AML-193 (cell line): Measurements from ENCODE around the gene CALML3.

Source experiments
- DNase-seq, 2 experiments: peaks; one replicate each; lab custom pipeline; 2025; lab: John Stamatoyannopoulos, UW

CALML3 gene

DNA sequence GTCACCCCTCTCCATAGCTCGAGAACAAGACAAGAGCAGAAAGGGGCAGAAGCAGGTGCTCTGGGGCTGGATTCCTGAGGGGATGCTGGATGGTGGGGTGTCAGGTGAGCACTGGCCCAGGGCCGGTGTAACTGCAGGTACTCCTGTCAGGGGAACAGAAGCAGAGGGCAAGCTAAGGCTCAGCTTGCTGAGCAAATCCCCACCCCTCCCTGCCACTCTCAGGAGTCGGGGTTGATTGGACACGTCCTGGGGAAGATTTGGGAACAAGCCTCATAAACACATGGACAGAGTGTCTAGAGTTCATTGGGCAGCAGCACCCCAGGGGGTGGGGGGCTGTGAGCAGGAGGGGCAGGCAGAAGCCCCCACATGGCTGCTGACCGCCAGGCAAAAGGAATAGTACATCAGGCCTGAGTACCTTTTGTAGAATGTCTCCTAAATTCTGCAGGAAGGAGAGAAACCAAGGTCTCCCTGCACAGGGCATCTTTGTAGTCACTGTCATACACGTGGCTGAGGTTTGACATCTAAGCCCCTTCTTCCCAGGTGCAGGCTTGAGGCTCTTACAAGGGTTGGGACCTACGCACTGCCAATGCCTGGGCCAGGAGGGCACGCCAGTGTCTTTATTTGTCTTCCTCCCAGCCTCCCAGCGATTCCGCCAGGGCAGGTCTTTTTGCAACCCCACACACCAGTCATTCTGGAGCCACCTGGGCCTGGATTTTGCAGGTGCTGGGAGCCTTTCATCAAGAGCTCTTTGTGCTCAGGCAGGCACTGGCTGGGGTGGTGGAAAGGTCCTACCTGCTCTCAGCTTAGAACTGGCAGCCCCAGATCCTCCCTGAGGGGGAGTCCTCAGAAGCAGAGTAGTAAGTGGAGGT, 2.8 kb downstream of the CALML3 start:
- no peak for DNase-seq

DNA sequence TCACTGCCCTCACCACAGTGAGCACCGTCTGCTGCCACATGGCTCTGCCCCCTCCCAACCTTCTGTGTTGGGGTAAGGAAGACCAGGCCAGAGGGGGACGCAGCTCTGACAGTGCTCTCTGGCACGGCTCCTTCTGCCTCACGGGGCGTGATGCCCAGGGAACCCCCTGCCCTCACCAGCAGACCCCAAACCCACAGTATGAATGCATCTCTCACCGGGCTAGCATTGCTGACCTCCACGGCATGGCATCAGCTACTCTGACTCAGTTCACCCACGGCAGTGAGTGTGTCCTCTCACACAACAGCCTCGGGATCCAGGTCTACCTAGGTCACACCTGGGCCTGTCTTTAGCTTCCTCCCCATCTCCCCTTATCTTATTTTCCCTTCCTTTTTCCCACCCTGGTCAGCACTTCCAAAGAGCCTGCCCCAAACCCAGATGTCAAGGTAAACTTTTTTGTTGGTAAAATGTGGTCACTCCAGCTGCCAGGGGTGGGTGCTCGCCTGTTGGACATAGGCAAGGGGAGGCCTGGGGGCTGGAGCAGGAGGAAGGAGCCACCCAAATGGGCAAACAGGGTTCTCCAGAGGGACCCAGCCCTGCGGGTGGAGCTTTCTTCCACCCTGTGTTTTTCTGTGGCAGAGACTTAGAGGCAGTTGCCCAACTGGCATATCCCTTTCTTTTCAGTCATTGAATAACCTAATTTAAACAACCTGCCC, 4.4 kb downstream of the CALML3 start:
- DNase-seq, result no peak

DNA sequence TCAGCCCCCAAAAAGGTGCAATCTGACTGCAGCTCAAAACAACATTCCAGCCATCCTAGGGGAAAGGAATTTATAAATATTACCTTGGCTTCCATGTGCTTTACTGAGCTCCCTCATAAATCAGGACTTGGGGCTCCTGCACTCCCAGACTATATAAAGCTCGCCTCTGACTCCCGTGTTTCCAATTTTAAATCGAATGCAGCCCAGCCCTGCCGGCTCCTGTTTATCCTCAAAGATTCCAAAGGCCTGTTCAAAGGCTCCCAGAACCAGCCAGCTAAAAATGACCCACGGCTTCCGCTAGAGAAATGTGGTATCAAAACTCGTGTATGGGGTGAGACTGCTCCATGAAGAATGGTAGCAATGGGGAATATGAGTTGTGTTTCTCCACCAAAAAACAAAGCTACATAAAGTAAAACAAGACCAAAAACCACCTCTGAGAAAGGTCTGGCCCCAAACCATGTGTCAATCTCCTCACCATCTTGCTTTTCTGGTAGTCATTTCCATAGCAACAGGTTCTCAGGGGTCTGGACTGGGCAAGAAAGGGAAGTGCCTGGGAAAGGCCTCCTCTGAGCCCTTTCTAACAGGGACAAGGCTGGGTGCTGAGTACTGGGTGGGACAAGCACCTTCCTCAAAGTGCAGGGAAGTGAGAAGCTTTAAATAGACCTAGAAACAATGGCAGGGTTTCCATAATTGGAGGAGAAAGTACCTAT, 5.1 kb downstream of the CALML3 start:
- no peak for DNase-seq

DNA sequence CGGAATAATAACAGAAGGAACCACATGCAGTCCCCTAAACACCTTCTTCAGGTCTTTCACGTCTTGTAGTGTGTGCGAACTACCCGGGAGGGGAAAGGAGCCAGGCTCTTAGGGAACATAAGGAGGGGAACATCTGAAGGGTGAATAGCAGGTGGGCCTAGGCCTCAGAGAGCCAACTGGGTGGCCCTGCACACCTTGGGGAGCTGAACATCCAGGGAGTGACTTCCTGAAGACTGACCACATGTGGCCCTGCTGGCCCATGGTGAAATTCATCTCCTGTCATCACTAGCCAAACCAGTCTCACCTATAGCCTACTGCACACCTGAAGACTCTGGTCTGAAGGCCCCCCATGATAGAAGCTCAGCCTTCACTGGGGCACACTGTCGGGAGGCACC, 5.6 kb downstream of the CALML3 start:
- DNase-seq, result no peak

DNA sequence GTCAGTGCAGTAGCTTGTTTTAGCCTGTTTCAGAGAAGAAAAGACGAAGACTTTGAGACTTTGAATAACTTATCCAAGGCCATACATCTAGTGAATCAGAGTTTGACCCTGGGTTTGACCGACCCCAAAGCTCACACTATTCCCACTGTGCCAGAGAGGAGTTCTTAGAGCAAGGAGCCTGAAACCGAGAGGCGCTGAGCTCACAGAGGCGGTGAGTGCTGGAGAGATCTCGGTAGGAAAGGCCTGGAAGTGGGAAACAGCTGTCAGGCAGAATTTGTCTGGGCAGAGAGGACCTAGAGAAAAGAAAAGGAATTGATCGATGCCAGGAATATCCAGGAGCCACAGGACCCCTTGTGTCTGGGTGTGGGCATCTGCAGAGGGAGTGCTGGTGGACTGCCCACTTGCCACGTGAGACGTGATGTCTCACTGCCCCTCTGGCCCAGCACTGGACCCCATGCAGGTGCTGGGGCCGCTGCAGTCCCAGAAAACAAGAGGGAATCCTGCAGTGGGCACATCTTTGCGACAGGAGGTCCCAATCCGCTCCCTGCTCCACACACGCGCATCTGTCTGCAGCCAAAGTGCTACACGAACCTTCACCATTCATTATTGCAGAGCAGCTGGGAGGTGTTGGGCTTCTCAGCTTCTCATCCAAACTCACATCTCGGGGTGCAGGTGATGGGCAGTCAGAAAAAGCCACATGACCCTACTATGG, 6.2 kb downstream of the CALML3 start:
- DNase-seq, result no peak

DNA sequence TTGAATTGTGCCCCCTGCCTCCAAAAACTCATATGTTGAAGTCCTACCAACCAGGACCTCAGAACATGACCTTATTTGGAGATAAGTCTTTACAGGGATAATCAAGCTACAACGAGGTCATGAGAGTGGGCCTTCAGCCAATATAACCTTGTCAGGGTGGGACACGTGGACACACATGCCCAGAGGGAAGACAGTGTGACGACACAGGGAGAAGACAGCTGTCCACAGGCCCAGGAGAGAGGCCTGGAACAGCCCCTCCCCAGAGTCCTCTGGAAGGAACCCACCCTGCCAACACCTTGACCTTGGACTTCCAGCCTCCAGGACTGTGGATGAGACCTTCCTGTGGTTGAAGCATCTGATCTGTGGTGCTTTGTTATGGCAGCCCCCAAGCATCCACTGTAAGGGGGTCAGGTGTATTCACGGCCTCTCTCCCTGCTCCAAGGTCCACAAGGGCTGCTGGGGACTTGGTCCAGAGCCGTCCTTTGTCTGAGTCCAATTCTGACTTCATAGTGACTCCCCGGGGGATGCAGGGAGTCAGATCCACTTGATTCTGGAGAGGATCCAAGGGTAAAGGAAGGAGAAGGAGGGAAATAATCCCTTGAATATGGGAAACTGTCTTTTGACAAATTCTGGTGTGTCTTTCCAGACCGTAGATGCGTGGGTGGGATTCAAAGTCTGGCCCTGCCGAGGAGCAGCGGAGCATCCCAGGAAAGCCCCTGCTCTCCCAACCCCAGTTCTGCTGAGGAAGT, 7.0 kb downstream of the CALML3 start:
- DNase-seq, result no peak

DNA sequence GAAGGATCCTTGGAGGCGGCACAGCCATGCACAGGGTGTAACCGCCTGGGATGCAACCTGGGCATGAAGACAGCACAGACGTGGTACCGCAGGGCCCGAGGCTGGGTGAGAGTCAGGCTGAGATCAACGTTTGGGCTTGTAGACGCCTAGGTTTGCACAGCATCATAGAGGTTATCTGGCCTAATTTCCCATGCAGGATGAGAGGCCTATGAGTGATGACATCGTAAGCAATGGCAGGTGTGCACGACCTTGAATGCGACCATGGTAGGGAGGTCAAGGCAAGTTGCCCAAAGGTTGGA, 7.5 kb downstream of the CALML3 start:
- DNase-seq, result no peak

DNA sequence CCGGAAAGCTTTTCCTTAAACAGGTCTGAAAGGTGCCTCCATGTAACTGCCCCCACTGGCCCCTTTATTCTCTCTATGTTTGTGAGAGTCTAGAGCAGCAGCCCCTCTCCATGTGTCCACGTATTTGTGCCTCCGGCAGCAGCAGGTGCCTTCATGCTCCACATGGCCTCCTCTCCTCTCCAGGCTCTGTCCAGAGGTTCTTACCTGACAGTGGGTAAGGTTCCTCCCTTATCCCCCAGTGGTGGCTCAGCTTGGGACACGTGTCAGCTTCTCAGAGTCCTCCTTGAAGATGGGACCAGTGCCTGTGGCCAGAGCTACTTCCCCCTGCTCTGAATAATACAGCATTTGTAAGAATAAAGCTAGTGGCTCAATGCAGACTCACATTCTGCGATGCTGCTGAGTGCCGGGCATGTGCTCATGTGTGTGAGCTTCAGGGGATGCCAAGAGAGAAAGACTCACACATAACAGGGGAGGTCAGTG, 7.9 kb downstream of the CALML3 start:
- DNase-seq, result no peak

DNA sequence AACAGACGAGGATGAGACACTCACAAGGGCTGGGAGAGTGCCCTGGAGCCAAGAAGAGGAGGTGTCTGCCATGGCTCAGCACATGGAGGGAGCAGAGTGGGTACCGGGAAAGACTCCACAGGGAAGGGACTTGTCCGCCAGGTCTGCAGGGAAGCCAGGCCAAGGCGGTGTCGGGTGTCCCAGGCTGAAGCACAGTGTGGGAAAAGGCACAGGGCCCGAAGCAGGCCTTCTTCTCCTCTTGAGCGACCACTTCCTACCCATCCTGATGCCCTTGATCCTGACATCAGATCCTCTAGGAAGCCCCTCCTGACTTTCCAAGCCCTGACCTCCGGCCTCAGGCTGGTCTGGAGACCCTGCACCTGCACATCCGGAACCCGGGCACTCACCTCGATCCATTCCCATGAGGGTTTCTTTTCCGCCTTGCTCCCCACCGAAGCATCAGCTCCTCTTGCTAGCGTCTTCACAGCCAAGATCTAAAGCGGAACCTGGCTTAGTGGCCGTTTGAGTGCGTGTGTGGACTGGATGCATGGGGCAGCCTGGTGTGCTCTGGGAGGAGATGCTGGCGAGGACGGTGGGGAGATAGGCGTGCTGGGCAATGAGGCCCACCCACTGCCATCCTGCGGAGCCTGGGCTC, 8.5 kb downstream of the CALML3 start:
- DNase-seq, result no peak

DNA sequence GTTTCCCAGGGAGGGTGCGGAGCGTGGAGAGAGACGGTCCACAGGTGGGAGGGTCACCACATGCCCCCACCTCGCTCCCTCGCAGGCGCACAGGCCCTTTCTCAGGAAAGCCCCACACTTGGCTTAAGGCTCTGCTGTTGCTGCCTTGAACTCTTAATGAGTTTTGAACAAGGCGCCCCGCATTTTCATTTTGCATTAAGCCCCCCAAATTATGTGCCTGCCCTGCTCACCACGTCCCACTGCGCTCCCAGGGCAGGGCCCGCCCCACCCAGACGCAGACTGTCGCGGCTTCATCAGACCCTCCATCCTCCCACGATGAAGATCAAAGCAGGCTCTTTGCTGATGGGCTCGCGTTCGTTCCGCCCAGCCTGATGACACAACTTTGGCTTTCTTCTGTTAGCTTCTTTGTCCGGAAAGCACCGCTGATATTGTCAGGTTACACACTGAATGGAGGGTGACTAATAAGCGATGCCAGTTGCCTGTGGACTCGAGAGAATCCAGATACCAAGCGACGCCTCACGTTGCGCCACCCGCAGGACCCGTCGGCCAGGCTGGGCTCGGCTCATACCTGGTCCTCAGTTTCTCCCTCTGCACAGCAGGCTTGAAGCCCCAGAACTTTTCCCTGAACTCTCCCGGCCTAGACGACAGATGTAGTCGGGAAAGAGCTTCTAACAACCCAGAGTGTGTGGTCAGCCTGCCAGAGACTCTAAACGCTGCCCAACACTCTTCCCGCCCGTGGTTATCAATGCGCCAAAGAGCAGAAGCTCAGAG, 9.5 kb downstream of the CALML3 start:
- DNase-seq, result no peak

DNA sequence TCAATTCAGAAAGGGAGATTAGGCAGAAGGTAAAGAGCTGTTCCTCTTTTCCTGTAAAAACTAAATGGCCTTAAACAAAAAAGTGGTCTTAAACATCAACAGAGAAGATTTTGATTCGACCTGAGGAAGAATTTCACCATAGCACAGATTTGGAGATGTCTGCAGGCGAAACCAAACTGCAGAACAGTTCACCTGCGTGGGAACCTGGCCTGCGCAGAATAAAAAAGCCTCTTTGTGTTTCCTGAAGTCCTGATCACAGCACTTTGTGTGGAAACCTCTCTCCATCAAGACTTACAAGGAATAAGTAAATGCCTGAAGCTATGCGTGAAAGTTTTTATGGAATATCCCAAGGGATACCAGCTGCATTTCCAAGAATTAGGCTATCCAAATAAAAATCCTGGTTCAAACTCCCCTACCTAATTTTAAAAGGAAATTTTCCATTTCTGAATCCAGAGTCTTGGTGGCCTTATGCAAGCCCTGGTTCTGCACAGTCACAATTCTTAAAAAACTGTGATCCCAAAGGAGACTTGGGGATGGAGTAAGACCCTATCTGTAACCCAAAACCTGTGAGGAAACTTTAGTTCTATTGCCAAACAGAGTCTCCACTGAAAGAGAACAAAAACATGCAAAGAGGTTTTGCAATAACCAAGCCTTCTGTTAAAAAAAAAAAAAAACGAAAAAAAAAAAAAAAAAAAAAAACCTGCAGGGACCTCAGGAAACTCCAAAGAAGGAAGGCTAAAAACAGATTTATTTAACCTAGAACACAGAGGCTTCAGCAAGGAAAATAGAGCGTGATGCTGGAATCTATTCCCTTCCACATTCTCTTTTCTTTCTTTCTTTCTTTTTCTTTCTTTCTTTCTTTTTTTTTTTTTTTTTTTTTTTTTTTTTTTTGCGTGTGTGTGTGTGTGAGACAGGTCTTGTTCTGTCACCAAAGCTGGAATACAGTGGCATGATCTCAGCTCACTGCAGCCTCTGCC, 10.4 kb downstream of the CALML3 start:
- peak; percentile 53 to 64 for DNase-seq

DNA sequence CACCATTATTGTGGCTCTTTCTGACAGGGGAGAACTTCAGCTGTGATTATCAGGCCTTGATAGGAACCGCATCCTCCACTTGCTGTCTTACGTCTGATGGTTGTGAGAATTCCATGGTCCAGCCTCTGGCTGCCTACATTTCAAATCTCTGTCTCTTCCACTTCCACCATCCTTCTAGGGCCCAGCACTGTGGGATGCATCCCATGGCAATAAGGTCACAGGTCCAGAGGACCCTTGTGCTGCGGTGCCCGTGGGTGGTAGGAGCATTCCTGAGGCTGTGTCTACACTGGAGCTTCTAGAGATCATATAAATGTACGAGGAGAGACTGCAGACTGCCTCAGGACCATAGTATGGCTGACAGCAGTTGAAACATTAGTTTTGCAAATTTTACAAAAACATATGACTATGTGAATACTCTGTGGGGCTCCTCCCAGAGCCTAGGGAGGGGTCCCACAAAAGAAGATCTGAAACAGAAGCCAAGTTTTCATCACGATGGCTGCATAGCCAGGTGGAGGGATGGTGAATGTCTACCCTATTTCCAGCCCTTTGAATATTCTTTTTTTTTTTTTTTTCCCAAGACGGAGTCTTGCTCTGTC, 11.8 kb downstream of the CALML3 start:
- no peak for DNase-seq

DNA sequence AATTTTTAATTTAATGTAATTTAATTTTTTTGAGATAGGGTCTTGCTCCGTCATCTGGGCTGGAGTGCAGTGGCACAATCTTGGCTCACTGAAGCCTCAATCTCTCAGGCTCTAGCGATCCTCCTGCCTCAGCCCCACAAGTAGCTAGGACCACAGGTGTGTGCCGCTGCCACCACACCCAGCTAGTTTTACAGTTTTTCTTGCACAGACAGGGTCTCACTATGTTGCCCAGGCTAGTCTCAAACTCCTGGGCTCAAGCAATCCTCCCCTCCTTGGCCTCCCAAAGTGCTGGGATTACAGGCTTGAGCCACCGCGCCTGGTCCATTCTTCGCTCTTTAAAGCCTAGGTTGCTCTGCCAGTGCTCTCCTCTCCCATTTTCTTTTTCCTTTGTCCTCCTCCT, 12.9 kb downstream of the CALML3 start:
- no peak for DNase-seq

DNA sequence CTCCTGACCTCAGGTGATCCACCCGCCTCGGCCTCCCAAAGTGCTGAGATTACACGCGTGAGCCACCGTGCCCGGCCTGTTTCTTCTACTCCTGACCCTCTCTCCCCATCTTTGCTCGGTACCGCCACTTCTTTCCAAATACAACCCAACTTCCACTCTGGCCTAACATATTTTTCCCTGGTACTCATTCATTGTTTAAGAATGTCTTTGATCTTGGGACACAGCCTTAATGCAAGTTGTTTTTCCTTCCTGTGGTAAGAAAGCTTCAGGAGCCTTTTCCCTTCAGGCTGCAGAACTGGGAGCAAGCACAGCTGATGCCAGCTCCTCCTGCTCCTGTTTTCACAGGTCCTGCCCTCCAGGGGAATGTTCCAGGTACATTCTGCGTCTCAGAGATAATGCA, 13.7 kb downstream of the CALML3 start:
- no peak for DNase-seq

DNA sequence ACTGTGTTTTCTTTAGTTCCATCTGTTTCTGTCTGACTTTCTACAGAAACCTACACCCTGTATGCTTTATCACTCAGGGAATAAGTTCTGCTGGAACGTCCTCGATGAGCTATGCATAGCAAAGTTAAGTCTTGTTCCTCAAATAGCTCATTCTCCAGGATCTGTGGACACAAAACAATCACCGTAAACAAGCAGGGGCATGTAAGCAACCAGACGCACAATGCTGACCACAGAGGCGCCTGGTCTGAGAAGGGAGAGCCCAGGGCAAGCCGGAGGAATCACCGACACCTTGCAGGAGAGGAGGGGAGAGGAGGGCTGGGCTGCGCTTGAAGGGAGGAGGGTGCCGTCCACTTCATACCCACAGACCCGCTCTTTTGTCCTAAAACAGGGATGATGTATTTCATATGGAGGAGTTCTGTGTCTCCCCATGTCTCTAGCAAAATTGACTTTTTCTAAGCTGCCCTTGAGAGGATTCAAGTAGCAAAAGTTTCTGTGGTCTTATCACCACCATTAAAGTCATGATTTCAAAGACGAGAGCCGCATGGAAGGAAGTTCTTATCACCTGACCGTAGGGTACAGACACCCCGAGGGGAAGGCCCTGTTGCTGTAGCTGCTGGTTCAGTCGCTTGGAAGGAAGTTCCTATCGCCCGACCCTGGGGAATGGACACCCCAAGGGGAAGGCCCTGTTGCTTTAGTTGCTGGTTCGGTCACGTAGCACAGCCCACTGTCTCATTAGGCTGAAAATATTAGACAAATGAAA, 14.3 kb downstream of the CALML3 start:
- DNase-seq, result no peak

DNA sequence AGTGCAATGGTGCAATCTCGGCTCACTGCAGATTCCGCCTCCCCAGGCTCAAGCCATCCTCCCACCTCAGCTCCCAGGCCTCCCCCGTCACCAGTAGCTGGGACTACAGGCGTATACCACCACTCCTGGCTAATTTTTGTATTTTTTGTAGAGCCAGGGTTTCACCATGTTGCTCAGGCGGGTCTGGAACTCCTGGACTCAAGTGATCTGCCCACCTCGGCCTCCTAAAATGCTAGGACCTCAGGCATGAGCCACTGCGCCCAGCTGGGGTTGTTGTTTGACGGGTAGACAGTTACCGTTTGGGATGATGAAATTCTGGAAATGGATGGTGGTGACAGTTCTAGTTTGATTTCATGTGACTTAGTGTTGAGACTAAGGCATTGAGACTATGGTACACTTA, 15.3 kb downstream of the CALML3 start:
- no peak for DNase-seq

DNA sequence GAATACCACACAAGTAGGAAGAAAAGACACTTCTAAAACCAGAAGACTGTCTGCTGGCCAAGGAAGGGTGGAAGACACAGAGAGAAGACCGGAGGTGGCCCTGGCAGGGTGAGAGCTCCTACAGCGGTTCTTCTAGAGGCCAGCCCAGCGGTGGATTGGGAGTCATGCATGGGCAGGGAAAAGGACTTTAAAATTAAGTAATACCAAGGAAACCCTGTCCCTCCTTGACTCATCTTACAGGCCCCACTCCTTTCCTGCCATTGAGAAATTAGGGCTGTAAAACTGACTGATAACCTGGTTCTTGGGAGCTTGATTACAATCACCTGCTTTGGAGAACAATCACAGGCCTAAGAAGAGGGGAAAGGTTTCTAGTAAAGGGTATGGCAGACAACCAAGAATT, 16.1 kb downstream of the CALML3 start:
- no peak for DNase-seq

DNA sequence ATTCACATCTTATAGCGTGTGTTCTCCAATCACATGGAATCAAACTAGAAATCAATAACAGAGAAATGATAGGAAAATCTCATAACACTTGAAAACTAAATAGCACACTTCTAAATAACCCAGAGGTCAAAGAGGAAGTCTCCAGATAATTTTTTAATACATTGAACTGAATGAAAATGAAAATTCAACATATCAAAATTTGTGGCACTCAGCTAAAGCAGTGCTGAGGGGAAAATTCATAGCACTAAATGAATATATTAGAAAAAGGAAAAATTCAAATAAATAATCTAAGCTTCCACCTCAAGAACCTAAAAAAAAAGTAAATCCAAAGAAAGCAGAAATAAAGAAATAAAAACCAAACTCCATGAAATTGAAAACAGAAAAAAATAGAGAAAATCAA, 17.3 kb downstream of the CALML3 start:
- no peak for DNase-seq
